GM13977 (cell line): ENCODE results near the gene KRTAP9-2.
"Not testable (repeated sequence)": the region's sequence is repeated elsewhere in the genome, so short reads cannot be mapped to it uniquely, and the experiment has no call there.

ENCODE experiments used
- DNase-seq: peaks from one replicate; pipeline ENCODE4 v3.0.0; 2012; ENCODE audit warnings: low spot score
- CTCF ChIP-seq: IDR thresholded peaks from 2 replicates; pipeline ENCODE4 v1.5.1; 2012; ENCODE audit warnings: mild to moderate bottlenecking, control low read depth; ENCODE audit not compliant: insufficient read depth; ENCODE audit errors: extremely low read depth, missing control alignments
- in situ Hi-C: fragments of 300-500 bp; cut with MboI; formaldehyde crosslinking; loops from one replicate; pipeline ENCODE4 v1.12.0; 2022; ENCODE audit warnings: low sequenced_read_pairs, low pct_unique_long_range_greater_than_20kb, mixed read lengths, inconsistent platforms; ENCODE audit not compliant: unreplicated experiment

Gene KRTAP9-2

GRCh38 chr17:41263212-41263611 is 36.8 kb downstream of the KRTAP9-2 start:
- no peak for DNase-seq
- in situ Hi-C loops, result no loop called here
- TF ChIP-seq CTCF, result no peak

- peak; percentile 0 for DNase-seq
- no peak for TF ChIP-seq CTCF
- in situ Hi-C loops, result no loop called here
These were observed 38.2 kb downstream of the KRTAP9-2 start for GRCh38 chr17:41264599-41264998.

- in situ Hi-C loops, result no loop called here
- no peak for TF ChIP-seq CTCF
- DNase-seq, result no peak
These were observed 38.6 kb downstream of the KRTAP9-2 start, which contains the start of gene KRTAP9-6 for GRCh38 chr17:41265078-41265477. TSS of gene KRTAP9-6 (plus strand) at chr17:41265378. CDS start at chr17:41265378, 0 bp downstream.

- in situ Hi-C loops, result no loop called here
These were observed 41.3 kb downstream of the KRTAP9-2 start for GRCh38 chr17:41267711-41268110.

GRCh38 chr17:41271323-41271722 is 44.9 kb downstream of the KRTAP9-2 start:
- in situ Hi-C loops, DNase-seq: not testable (repeated sequence)

More at GRCh38 chr17:41267711-41268110, 41.3 kb downstream of the KRTAP9-2 start:
- no peak for TF ChIP-seq CTCF
- DNase-seq, result no peak

GRCh38 chr17:41271858-41272257 is 45.4 kb downstream of the KRTAP9-2 start:
- DNase-seq, result no peak
- in situ Hi-C loops, result no loop called here
- no peak for TF ChIP-seq CTCF

GRCh38 chr17:41275648-41276190 is 49.3 kb downstream of the KRTAP9-2 start, which contains the start of gene KRTAP9-7:
TSS of gene KRTAP9-7 (plus strand) at chr17:41275698. CDS start at chr17:41275698, 0 bp downstream.
- in situ Hi-C loops, DNase-seq: not testable (repeated sequence)
